Neural cell (in vitro differentiated cells): ENCODE results near the gene CHL1. TPM values are rescaled to one million over a fixed set of nuclear protein-coding genes. Genes with fewer than 3 reads are reported as not detected.

Experiments used
- H2AFZ ChIP-seq: fragments of 200-600, 300-800 bp; sonication (generic), shearing (Covaris generic); 2 replicates; pipeline ENCODE4 v1.6.0; 2014; ENCODE audit warnings: low read depth, mild to moderate bottlenecking, antibody characterized with exemption, low read length, moderate library complexity
- H3F3A ChIP-seq: fragments of 200-600 bp; shearing (Covaris generic); 2 replicates; pipeline ENCODE4 v1.6.1; 2016; ENCODE audit warnings: mild to moderate bottlenecking, moderate library complexity, mixed read lengths, antibody characterized with exemption, low read length; ENCODE audit not compliant: insufficient read depth, poor library complexity, severe bottlenecking
- H3K27ac ChIP-seq: fragments of 200-600, 300-800 bp; sonication (generic), shearing (Covaris generic); 2 replicates; pipeline ENCODE4 v1.5.1; 2014; ENCODE audit warnings: mild to moderate bottlenecking, low read length, moderate library complexity
- H3K27me3 ChIP-seq: fragments of 300-800, 200-600 bp; sonication (generic), shearing (Covaris generic); 2 replicates; pipeline ENCODE4 v1.6.0; 2014; ENCODE audit warnings: mild to moderate bottlenecking, low read depth, low read length, moderate library complexity; ENCODE audit not compliant: insufficient read depth
- H3K36me3 ChIP-seq: fragments of 300-800, 200-600 bp; sonication (generic), shearing (Covaris generic); 2 replicates; pipeline ENCODE4 v1.5.1; 2014; ENCODE audit warnings: mild to moderate bottlenecking, antibody characterized with exemption, low read length, moderate library complexity; ENCODE audit not compliant: insufficient read depth
- H3K4me2 ChIP-seq: fragments of 300-800, 200-600 bp; sonication (generic), shearing (Covaris generic); 2 replicates; pipeline ENCODE4 v1.6.0; 2014; ENCODE audit warnings: mild to moderate bottlenecking, low read length
- H3K4me3 ChIP-seq: fragments of 300-800, 200-600 bp; sonication (generic), shearing (Covaris generic); 2 replicates; pipeline ENCODE4 v1.5.1; 2014; ENCODE audit warnings: mild to moderate bottlenecking, low read length, moderate library complexity
- H3K79me2 ChIP-seq: fragments of 200-600 bp; shearing (Covaris generic); replicated peaks from 2 replicates; pipeline ENCODE4 v1.6.0; 2014; ENCODE audit warnings: mild to moderate bottlenecking, low read length, moderate library complexity; ENCODE audit not compliant: insufficient read depth
- H3K9ac ChIP-seq: fragments of 300-800, 200-600 bp; sonication (generic), shearing (Covaris generic); 2 replicates; pipeline ENCODE4 v1.6.1; 2016; ENCODE audit warnings: mild to moderate bottlenecking, low read length, mixed read lengths
- H3K9me2 ChIP-seq: fragments of 200-600 bp; shearing (Covaris generic); 2 replicates; pipeline ENCODE4 v1.6.1; 2016; ENCODE audit warnings: mild to moderate bottlenecking, low read length, mixed read lengths; ENCODE audit not compliant: insufficient read depth
- H3K9me3 ChIP-seq: fragments of 200-600, 300-800 bp; sonication (generic), shearing (Covaris generic); 2 replicates; pipeline ENCODE4 v1.6.1; 2016; ENCODE audit warnings: mild to moderate bottlenecking, mixed run types, low read length, moderate library complexity, mixed read lengths
- H4K20me1 ChIP-seq: fragments of 200-600 bp; shearing (Covaris generic); 2 replicates; pipeline ENCODE4 v1.6.1; 2016; ENCODE audit warnings: mild to moderate bottlenecking, mixed run types; ENCODE audit not compliant: insufficient read depth
- EP300 ChIP-seq: fragments of 450-650 bp; conservative IDR thresholded peaks from 2 replicates; pipeline ENCODE4 v1.6.1; 2014; ENCODE audit warnings: antibody characterized with exemption, mild to moderate bottlenecking, moderate library complexity; ENCODE audit not compliant: poor library complexity, severe bottlenecking
- EZH2 ChIP-seq: fragments of 200-600, 300-800 bp; shearing (Covaris generic), sonication (generic); IDR thresholded peaks from 2 replicates; pipeline ENCODE4 v1.6.1; 2014; ENCODE audit warnings: antibody characterized with exemption, low read length, borderline replicate concordance, mild to moderate bottlenecking; ENCODE audit not compliant: insufficient read depth, poor library complexity, severe bottlenecking
- MXI1 ChIP-seq: fragments of 450-650 bp; conservative IDR thresholded peaks from 2 replicates; pipeline ENCODE4 v1.6.1; 2014; ENCODE audit warnings: antibody characterized with exemption, mild to moderate bottlenecking; ENCODE audit not compliant: poor library complexity, severe bottlenecking
- POLR2AphosphoS5 ChIP-seq: IDR thresholded peaks from 2 replicates; pipeline ENCODE4 v1.6.1; 2012
- RAD21 ChIP-seq: fragments of 450-650 bp; conservative IDR thresholded peaks from 2 replicates; pipeline ENCODE4 v1.6.1; 2014; ENCODE audit warnings: antibody characterized with exemption, mild to moderate bottlenecking, moderate library complexity
- SMC3 ChIP-seq: fragments of 450-650 bp; conservative IDR thresholded peaks from 2 replicates; pipeline ENCODE4 v1.6.1; 2014; ENCODE audit warnings: antibody characterized with exemption, mild to moderate bottlenecking, moderate library complexity; ENCODE audit not compliant: poor library complexity
- TAF1 ChIP-seq: IDR thresholded peaks from 2 replicates; pipeline ENCODE4 v1.6.1; 2012; ENCODE audit warnings: low read depth
- polyA plus RNA-seq: library from polyadenylated mRNA; depleted of rRNA; stranded (reverse); fragments of >200 nt; gene quantifications from 2 replicates; pipeline ENCODE4 v1.2.3, GENCODE V29; 2014
- TF ChIP-seq, protein P1 (sequence below): fragments of 450-650 bp; IDR thresholded peaks from 2 replicates; pipeline ENCODE4 v1.5.1; 2014; ENCODE audit warnings: antibody characterized with exemption, mild to moderate bottlenecking, moderate library complexity; ENCODE audit not compliant: poor library complexity, severe bottlenecking
- TF ChIP-seq, protein P2 (sequence below): IDR thresholded peaks from 2 replicates; pipeline ENCODE4 v1.6.1; 2012; ENCODE audit warnings: borderline replicate concordance

Gene CHL1
- polyA plus RNA-seq, 1 donor from 2014 or later, result 199 TPM

DNA sequence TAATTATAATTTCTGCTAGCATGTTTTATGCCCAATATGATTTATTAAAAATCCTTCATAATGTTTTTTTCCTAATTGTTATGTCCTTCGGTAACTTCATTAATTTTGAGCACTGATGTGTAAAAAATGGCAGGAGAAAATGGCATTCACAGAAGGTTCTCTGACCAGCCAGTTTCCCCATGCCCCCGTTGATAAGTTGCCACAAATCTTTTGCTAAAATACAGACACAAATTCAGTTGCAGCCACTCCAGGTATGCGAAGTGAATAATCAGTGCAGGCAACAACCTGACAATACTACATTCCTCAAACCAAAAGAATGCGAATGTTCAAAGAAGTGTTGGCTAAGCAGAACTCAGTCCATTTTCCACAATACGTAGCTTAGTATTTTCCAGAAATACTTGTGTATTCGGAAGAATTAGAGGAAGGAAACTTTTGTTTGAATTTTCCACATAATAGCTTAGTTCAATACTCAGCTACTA is 32.7 kb downstream of the CHL1 start:
- no peaks in the 10 kb centered on the region for H3F3A ChIP-seq
- no peaks in the 10 kb centered on the region for H3K9me3 ChIP-seq
- TF ChIP-seq SMC3 (no peak), MXI1 (no peak), POLR2AphosphoS5 (no peak)
- H3K36me3 ChIP-seq, result no peaks in the 10 kb centered on the region
- no peak overlapping the region for H3K27ac ChIP-seq
- H3K4me2 ChIP-seq, result no peak overlapping the region
- no peaks in the 10 kb centered on the region for H4K20me1 ChIP-seq
- no peak overlapping the region for H3K4me3 ChIP-seq
- H3K9me2 ChIP-seq, result no peaks in the 10 kb centered on the region
- H3K9ac ChIP-seq, result no peak overlapping the region
- no peaks in the 10 kb centered on the region for H3K27me3 ChIP-seq
- H3K79me2 ChIP-seq, result no peaks in the 10 kb centered on the region
- no peak overlapping the region for H2AFZ ChIP-seq

DNA sequence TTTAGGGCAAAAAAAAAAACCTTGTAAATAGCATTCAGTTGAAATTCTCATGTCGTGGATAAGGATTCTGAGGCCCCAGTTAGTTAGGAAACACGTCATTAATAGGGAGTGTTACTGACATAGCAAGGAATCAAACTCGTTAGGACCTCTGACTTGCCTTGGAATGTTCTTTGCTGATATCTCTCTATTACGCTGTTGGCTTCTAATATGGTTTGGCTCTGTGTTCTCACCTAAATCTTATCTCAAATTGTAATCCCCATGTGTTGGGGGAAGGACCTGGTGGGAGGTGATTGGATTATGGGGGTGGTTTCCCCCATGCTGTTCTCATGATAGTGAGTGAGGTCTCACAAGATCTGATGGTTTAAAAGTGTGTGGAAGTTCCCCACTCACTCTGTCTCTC is 40.3 kb downstream of the CHL1 start:
- Histone ChIP-seq H3K79me2 (no peaks in the 10 kb centered on the region), H3K9me3 (no peaks in the 10 kb centered on the region)
- no peak for TF ChIP-seq MXI1
- no peak for TF ChIP-seq TAF1

DNA sequence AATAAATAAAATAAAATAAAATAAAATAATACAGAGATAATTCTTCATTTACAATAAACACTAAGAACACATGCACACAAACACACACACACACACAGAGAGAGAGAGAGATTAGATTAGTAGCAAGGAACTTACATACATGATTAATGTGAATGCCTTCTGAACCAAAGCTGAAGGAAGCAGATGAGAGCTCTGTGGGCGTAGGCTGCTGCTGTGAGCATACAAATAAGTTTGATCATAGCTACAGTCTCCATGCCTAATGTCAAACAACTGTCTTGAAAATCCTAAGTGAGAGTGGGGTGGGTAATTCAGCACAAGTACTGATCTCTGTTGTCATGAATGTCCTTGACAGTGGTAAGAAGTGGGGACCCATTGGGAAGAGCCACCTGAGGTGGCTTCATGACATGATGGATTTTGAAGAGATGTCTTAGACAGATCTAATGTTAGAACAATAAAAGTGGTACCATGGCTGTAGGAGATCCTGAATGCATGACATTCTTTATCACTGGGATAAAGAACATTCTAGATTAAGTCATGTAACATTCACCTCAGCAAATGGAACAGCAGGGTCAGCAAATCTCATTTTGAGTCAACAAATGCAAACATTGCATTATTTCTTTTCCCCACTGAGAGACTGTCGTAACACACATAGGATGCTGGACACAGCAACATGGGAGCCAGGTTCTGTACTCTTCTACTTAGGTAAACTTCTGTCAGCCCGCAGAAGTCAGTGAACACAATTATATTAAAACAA is 46.2 kb downstream of the CHL1 start:
- Histone ChIP-seq H3K9me2 (no peaks in the 10 kb centered on the region), H2AFZ (no peak overlapping the region), H3F3A (no peaks in the 10 kb centered on the region), H3K9ac (no peak overlapping the region), H3K4me2 (no peak overlapping the region), H3K27ac (no peak overlapping the region), H3K27me3 (no peaks in the 10 kb centered on the region), H3K4me3 (no peak overlapping the region), H3K9me3 (no peaks in the 10 kb centered on the region), H4K20me1 (no peaks in the 10 kb centered on the region), H3K79me2 (no peaks in the 10 kb centered on the region), H3K36me3 (no peaks in the 10 kb centered on the region)
- TF ChIP-seq MXI1 (no peak), EP300 (no peak), RAD21 (no peak), POLR2AphosphoS5 (no peak), EZH2 (no peak), SMC3 (no peak), TAF1 (no peak)
- TF ChIP-seq, protein P1, sequence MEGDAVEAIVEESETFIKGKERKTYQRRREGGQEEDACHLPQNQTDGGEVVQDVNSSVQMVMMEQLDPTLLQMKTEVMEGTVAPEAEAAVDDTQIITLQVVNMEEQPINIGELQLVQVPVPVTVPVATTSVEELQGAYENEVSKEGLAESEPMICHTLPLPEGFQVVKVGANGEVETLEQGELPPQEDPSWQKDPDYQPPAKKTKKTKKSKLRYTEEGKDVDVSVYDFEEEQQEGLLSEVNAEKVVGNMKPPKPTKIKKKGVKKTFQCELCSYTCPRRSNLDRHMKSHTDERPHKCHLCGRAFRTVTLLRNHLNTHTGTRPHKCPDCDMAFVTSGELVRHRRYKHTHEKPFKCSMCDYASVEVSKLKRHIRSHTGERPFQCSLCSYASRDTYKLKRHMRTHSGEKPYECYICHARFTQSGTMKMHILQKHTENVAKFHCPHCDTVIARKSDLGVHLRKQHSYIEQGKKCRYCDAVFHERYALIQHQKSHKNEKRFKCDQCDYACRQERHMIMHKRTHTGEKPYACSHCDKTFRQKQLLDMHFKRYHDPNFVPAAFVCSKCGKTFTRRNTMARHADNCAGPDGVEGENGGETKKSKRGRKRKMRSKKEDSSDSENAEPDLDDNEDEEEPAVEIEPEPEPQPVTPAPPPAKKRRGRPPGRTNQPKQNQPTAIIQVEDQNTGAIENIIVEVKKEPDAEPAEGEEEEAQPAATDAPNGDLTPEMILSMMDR, result no peak
- TF ChIP-seq, protein P2, sequence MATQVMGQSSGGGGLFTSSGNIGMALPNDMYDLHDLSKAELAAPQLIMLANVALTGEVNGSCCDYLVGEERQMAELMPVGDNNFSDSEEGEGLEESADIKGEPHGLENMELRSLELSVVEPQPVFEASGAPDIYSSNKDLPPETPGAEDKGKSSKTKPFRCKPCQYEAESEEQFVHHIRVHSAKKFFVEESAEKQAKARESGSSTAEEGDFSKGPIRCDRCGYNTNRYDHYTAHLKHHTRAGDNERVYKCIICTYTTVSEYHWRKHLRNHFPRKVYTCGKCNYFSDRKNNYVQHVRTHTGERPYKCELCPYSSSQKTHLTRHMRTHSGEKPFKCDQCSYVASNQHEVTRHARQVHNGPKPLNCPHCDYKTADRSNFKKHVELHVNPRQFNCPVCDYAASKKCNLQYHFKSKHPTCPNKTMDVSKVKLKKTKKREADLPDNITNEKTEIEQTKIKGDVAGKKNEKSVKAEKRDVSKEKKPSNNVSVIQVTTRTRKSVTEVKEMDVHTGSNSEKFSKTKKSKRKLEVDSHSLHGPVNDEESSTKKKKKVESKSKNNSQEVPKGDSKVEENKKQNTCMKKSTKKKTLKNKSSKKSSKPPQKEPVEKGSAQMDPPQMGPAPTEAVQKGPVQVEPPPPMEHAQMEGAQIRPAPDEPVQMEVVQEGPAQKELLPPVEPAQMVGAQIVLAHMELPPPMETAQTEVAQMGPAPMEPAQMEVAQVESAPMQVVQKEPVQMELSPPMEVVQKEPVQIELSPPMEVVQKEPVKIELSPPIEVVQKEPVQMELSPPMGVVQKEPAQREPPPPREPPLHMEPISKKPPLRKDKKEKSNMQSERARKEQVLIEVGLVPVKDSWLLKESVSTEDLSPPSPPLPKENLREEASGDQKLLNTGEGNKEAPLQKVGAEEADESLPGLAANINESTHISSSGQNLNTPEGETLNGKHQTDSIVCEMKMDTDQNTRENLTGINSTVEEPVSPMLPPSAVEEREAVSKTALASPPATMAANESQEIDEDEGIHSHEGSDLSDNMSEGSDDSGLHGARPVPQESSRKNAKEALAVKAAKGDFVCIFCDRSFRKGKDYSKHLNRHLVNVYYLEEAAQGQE, result no peak

More for the DNA sequence above, 40.3 kb downstream of the CHL1 start:
- H3K27me3 ChIP-seq, result no peaks in the 10 kb centered on the region
- no peaks in the 10 kb centered on the region for H3K36me3 ChIP-seq
- H4K20me1 ChIP-seq, result no peaks in the 10 kb centered on the region
- H3F3A ChIP-seq, result no peaks in the 10 kb centered on the region
- H3K4me3 ChIP-seq, result no peak overlapping the region
- no peak overlapping the region for H2AFZ ChIP-seq
- H3K9me2 ChIP-seq, result no peaks in the 10 kb centered on the region
- H3K4me2 ChIP-seq, result no peak overlapping the region
- no peak overlapping the region for H3K27ac ChIP-seq
- no peak overlapping the region for H3K9ac ChIP-seq
